ENCODE results near the gene C1orf232.

C1orf232 gene

GRCh38 chr1:26195805-26196204, 27.0 kb upstream of the C1orf232 start:
- no peaks in the 10 kb centered on the region for H3K36me3 ChIP-seq (ENCODE audit: control insufficient read depth in 2 of 2, insufficient read depth in 1 of 2, low read length in 2 of 2)
- ChIA-PET POLR2A (no interaction called here), CTCF (no interaction called here)
- no peak for TF ChIP-seq ZNF138 (tag by site-specific recombination; IDR thresholded peaks at IDR 0.05; ENCODE audit: borderline replicate concordance)
- no peak for TF ChIP-seq ZNF791 (tag by site-specific recombination; IDR thresholded peaks at IDR 0.05)
- TF ChIP-seq ZNF701 (tag by site-specific recombination; IDR thresholded peaks at IDR 0.05): no peak
- TF ChIP-seq GLI4 (tag by site-specific recombination; IDR thresholded peaks at IDR 0.05): no peak
- TF ChIP-seq ZNF488 (tag by site-specific recombination; IDR thresholded peaks at IDR 0.05): no peak
- TF ChIP-seq ZBTB6 (tag by site-specific recombination; IDR thresholded peaks at IDR 0.05): no peak
- TF ChIP-seq ZBTB48 (tag by site-specific recombination; IDR thresholded peaks at IDR 0.05): no peak
- TF ChIP-seq ATF2 (tag by site-specific recombination; IDR thresholded peaks at IDR 0.05; ENCODE audit: low read depth): no peak
- no peak for TF ChIP-seq ZNF114 (tag by site-specific recombination; IDR thresholded peaks at IDR 0.05)
- TF ChIP-seq ZNF155 (tag by site-specific recombination; IDR thresholded peaks at IDR 0.05): no peak
- no peak for TF ChIP-seq ZNF626 (tag by site-specific recombination; IDR thresholded peaks at IDR 0.05)
- no peak for TF ChIP-seq ZNF169 (tag by site-specific recombination; IDR thresholded peaks at IDR 0.05)
- TF ChIP-seq ZNF37A (tag by site-specific recombination; IDR thresholded peaks at IDR 0.05): no peak
- no peaks in the 10 kb centered on the region for H3K4me1 ChIP-seq (ENCODE audit: control insufficient read depth, insufficient read depth, low read length)
- H3K9me3 ChIP-seq (ENCODE audit: control insufficient read depth, insufficient read depth, low read depth, low read length): no peaks in the 10 kb centered on the region
- H3K27ac ChIP-seq (ENCODE audit: extremely low read depth, low read depth, low read length): no peak overlapping the region
- H3K4me3 ChIP-seq (ENCODE audit: low read depth, low read length): no peak overlapping the region

- CTCF ChIA-PET: interaction anchor here (0.6 to 4.1 kb wide), 3 partner anchors 43 to 152 kb away, joined by 3 to 32 read pairs (median 5); partner anchors contain the start of gene CEP85
- Histone ChIP-seq H3K4me3 (ENCODE audit: low read depth, low read length) (no peak overlapping the region), H3K27ac (ENCODE audit: extremely low read depth, low read depth, low read length) (no peak overlapping the region), H3K36me3 (ENCODE audit: control insufficient read depth in 2 of 2, insufficient read depth in 1 of 2, low read length in 2 of 2) (no peaks in the 10 kb centered on the region), H3K9me3 (ENCODE audit: control insufficient read depth, insufficient read depth, low read depth, low read length) (no peaks in the 10 kb centered on the region), H3K4me1 (ENCODE audit: control insufficient read depth, insufficient read depth, low read length) (no peaks in the 10 kb centered on the region)
- TF ChIP-seq ZSCAN4 (tag by site-specific recombination; IDR thresholded peaks at IDR 0.05) (no peak), ZSCAN18 (tag by site-specific recombination; IDR thresholded peaks at IDR 0.05) (no peak), ZNF549 (tag by site-specific recombination; IDR thresholded peaks at IDR 0.05) (no peak)
- POLR2A ChIA-PET: no interaction called here
Measured at GRCh38 chr1:26191739-26192138, 23.0 kb upstream of the C1orf232 start.

Measured in HEK293 (cell line).